HEK293T (cell line): Measurements from ENCODE around the gene RGS7BP.
A peak's percentile ranks its signal among the peaks of the same experiment; 100 is the strongest.

Experiments used
- CTCF ChIA-PET: fragments of 350-600 bp; formaldehyde crosslinking; extraction: SDS; loops from one replicate; lab custom pipeline; 2021; ENCODE audit warnings: antibody characterized with exemption, inconsistent platforms; lab: Yijun Ruan, JAX
- POLR2A ChIA-PET: fragments of 350-600 bp; formaldehyde crosslinking; extraction: SDS; loops from one replicate; lab custom pipeline; 2020; ENCODE audit warnings: antibody characterized with exemption, inconsistent platforms; lab: Yijun Ruan, JAX
- DNase-seq: peaks from one replicate; pipeline ENCODE4 v3.0.0; 2012; ENCODE audit warnings: mixed read lengths; ENCODE audit errors: extremely low spot score
- ARNT ChIP-seq: fragments of 450-650 bp; IDR thresholded peaks from 2 replicates; pipeline ENCODE4 v1.6.1; 2017; ENCODE audit warnings: mild to moderate bottlenecking
- BHLHE40 ChIP-seq: fragments of 450-650 bp; IDR thresholded peaks from 2 replicates; pipeline ENCODE4 v1.6.1; 2016; ENCODE audit warnings: mild to moderate bottlenecking, moderate library complexity, borderline replicate concordance
- CTBP1 ChIP-seq: fragments of 450-650 bp; IDR thresholded peaks from 2 replicates; pipeline ENCODE4 v1.6.1; 2016; ENCODE audit warnings: borderline replicate concordance
- ELF4 ChIP-seq: fragments of 450-650 bp; IDR thresholded peaks from 2 replicates; pipeline ENCODE4 v1.6.1; 2017; ENCODE audit warnings: antibody characterized with exemption
- FOXA1 ChIP-seq: fragments of 450-650 bp; IDR thresholded peaks from 2 replicates; pipeline ENCODE4 v1.6.1; 2016; ENCODE audit warnings: mild to moderate bottlenecking
- FOXK2 ChIP-seq: fragments of 450-650 bp; IDR thresholded peaks from 2 replicates; pipeline ENCODE4 v1.6.1; 2016; ENCODE audit warnings: mild to moderate bottlenecking
- FOXM1 ChIP-seq: fragments of 450-650 bp; IDR thresholded peaks from 2 replicates; pipeline ENCODE4 v1.6.1; 2017; ENCODE audit warnings: mild to moderate bottlenecking, borderline replicate concordance
- HDGF ChIP-seq: fragments of 450-650 bp; IDR thresholded peaks from 2 replicates; pipeline ENCODE4 v1.6.1; 2017; ENCODE audit warnings: antibody characterized with exemption, borderline replicate concordance
- L3MBTL2 ChIP-seq: fragments of 450-650 bp; conservative IDR thresholded peaks from 2 replicates; pipeline ENCODE4 v1.6.1; 2016; ENCODE audit warnings: mild to moderate bottlenecking
- LEF1 ChIP-seq: fragments of 450-650 bp; IDR thresholded peaks from 2 replicates; pipeline ENCODE4 v1.6.1; 2017; ENCODE audit warnings: mild to moderate bottlenecking, borderline replicate concordance
- NFRKB ChIP-seq: fragments of 450-650 bp; IDR thresholded peaks from 2 replicates; pipeline ENCODE4 v1.6.1; 2016; ENCODE audit warnings: mild to moderate bottlenecking, moderate library complexity
- SP1 ChIP-seq: fragments of 450-650 bp; IDR thresholded peaks from 2 replicates; pipeline ENCODE4 v1.6.1; 2017
- SUZ12 ChIP-seq: fragments of 450-650 bp; IDR thresholded peaks from 2 replicates; pipeline ENCODE4 v1.6.1; 2016; ENCODE audit warnings: mild to moderate bottlenecking
- TARDBP ChIP-seq: fragments of 450-650 bp; IDR thresholded peaks from 2 replicates; pipeline ENCODE4 v1.6.1; 2016
- ZNF384 ChIP-seq: fragments of 450-650 bp; IDR thresholded peaks from 2 replicates; pipeline ENCODE4 v1.6.1; 2016
- TF ChIP-seq, protein P1 (sequence below): fragments of 450-650 bp; IDR thresholded peaks from 2 replicates; pipeline ENCODE4 v1.6.1; 2016

The RGS7BP gene

GRCh38 chr5:64505769-64506566, at the start of gene RGS7BP:
Gene RGS7BP (plus strand): TSS chr5:64506015. CDS start chr5:64506625, 610 bp downstream.
- peak; percentile 39 for DNase-seq
- ChIA-PET POLR2A (no interaction called here), CTCF (no interaction called here)
- TF ChIP-seq ARNT (no peak), FOXA1 (no peak), TARDBP (no peak), CTBP1 (no peak)

- TF ChIP-seq, protein P1, sequence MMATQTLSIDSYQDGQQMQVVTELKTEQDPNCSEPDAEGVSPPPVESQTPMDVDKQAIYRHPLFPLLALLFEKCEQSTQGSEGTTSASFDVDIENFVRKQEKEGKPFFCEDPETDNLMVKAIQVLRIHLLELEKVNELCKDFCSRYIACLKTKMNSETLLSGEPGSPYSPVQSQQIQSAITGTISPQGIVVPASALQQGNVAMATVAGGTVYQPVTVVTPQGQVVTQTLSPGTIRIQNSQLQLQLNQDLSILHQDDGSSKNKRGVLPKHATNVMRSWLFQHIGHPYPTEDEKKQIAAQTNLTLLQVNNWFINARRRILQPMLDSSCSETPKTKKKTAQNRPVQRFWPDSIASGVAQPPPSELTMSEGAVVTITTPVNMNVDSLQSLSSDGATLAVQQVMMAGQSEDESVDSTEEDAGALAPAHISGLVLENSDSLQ: no peak
- TF ChIP-seq ZNF384 (no peak), NFRKB (no peak), SP1 (no peak), ELF4 (no peak), FOXA1 (no peak)
- CTCF ChIA-PET: no interaction called here
- POLR2A ChIA-PET: no interaction called here
- DNase-seq: no peak
Measured at GRCh38 chr5:64457846-64458245, 48.0 kb upstream of the RGS7BP start.

DNA sequence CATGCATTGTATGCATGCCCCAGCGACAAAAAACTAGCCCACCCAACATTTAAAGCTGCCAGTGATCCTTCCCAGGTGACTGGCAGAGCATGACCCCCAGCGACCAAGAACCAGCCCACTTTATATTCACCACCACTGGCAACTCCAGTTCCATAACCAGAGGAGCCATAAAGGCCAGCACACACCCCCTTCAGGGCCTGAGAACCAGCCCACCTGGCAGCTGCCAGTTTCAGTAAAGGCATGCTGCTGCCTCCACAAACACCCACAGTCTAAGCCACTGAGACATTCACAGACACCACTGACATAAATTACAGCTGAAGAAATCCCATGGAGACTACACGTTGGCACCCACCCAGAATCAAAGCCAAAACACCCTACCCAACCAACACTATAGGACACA, 46.9 kb upstream of the RGS7BP start:
- no peak for TF ChIP-seq FOXM1
- TF ChIP-seq LEF1: no peak
- no peak for TF ChIP-seq FOXA1
- TF ChIP-seq, protein P1: no peak
- TF ChIP-seq NFRKB: no peak
- no peak for TF ChIP-seq ARNT
- TF ChIP-seq BHLHE40: no peak
- no peak for TF ChIP-seq SUZ12
- CTCF ChIA-PET: no interaction called here
- no peak for DNase-seq
- POLR2A ChIA-PET: no interaction called here

GRCh38 chr5:64462391-64462790, 43.4 kb upstream of the RGS7BP start:
- no peak for DNase-seq
- no peak for TF ChIP-seq BHLHE40
- no peak for TF ChIP-seq LEF1
- TF ChIP-seq HDGF: no peak
- TF ChIP-seq FOXM1: no peak
- TF ChIP-seq ARNT: no peak
- no peak for TF ChIP-seq SUZ12
- TF ChIP-seq NFRKB: no peak
- TF ChIP-seq CTBP1: no peak
- TF ChIP-seq, protein P1: no peak
- no peak for TF ChIP-seq FOXK2
- TF ChIP-seq L3MBTL2: no peak
- no peak for TF ChIP-seq FOXA1
- TF ChIP-seq ZNF384: no peak
- TF ChIP-seq ELF4: no peak
- TF ChIP-seq SP1: no peak
- no peak for TF ChIP-seq TARDBP
- ChIA-PET CTCF (no interaction called here), POLR2A (no interaction called here)

DNA sequence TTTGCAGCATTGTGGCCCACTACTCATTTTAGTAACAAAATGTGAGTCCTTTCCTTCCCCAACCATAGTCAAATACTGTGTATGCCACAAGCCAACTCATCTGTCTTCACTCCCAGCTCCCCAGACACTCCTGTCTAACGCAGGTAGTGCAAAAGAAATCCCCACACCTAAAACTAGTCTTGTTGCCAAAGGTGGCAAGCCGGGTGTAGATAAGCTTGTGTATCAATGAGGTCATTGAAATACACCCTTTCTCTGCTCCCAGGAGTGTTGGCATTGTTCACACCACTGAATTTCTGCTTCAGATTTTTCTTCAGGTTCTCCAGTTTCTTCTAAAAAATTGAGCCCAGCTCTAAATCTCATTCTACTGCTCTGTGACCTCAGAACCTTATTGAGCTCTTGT, 19.7 kb upstream of the RGS7BP start:
- POLR2A ChIA-PET: no interaction called here
- no peak for TF ChIP-seq ELF4
- no peak for TF ChIP-seq ARNT
- TF ChIP-seq BHLHE40: no peak
- no peak for TF ChIP-seq FOXA1
- TF ChIP-seq SUZ12: no peak
- TF ChIP-seq CTBP1: no peak
- no peak for TF ChIP-seq FOXM1
- no peak for TF ChIP-seq L3MBTL2
- TF ChIP-seq ZNF384: no peak
- TF ChIP-seq FOXK2: no peak
- TF ChIP-seq TARDBP: no peak
- TF ChIP-seq NFRKB: no peak
- TF ChIP-seq LEF1: no peak
- no peak for TF ChIP-seq HDGF
- no peak for TF ChIP-seq SP1
- TF ChIP-seq, protein P1: no peak
- DNase-seq: no peak
- CTCF ChIA-PET: no interaction called here

GRCh38 chr5:64487283-64487682, 18.5 kb upstream of the RGS7BP start:
- TF ChIP-seq ZNF384 (no peak), TARDBP (no peak), NFRKB (no peak), BHLHE40 (no peak), SP1 (no peak), FOXK2 (no peak), FOXM1 (no peak), SUZ12 (no peak), CTBP1 (no peak), LEF1 (no peak), ELF4 (no peak), FOXA1 (no peak), ARNT (no peak), HDGF (no peak)
- TF ChIP-seq, protein P1: no peak
- ChIA-PET POLR2A (no interaction called here), CTCF (no interaction called here)
- no peak for DNase-seq
